HepG2 (cell line): ENCODE measurements around the gene RPSA. TPM values are rescaled to one million over a fixed set of nuclear protein-coding genes. Genes with fewer than 3 reads are reported as not detected.

Experiments
- ATAC-seq: fragments of 200-7000 bp; cut with Tn5 transposase; 3 replicates; pipeline ENCODE4 v1.9.1; 2020; ENCODE audit warnings: mild to moderate bottlenecking, moderate library complexity
- BruUV-seq: library from RNA; stranded (reverse); fragments of 400-500 nt; replicated peaks from 2 replicates; lab custom pipeline; 2021; lab: Mats Ljungman, UMichigan
- CTCF ChIA-PET: fragments of 300-600 bp; formaldehyde crosslinking; extraction: SDS; loops from one replicate; lab custom pipeline; 2021; ENCODE audit warnings: low total read pairs, inconsistent platforms, low intra/inter-chr PET ratio; lab: Yijun Ruan, JAX
- POLR2A ChIA-PET: fragments of 350-600 bp; sonication (Branson Sonifier 250); formaldehyde crosslinking; loops from one replicate; lab custom pipeline; 2020; ENCODE audit warnings: antibody characterized with exemption, inconsistent platforms; lab: Yijun Ruan, JAX
- DNase-seq: peaks from one replicate; pipeline ENCODE4 v3.0.0-alpha.2; 2015; ENCODE audit warnings: low spot score
- FAIRE-seq: peaks from 3 replicates; lab custom pipeline; 2011; peaks lifted over from hg19 to GRCh38; lab: Jason Lieb, UNC
- H2AFZ ChIP-seq: one replicate; pipeline ENCODE4 v1.6.1; 2011; ENCODE audit warnings: low read length, inconsistent platforms
- H3K27ac ChIP-seq: fragments of 300-600 bp; 3 replicates; pipeline ENCODE4 v1.8.0; 2011; ENCODE audit warnings: mixed run types, mild to moderate bottlenecking, mixed read lengths, low read length, inconsistent platforms; ENCODE audit not compliant: insufficient read depth; ENCODE audit errors: extremely low read length
- H3K27me3 ChIP-seq, 2 experiments: fragments of 200-600 bp in 1 of 2; 2 replicates in 1 of 2; 3 replicates in 1 of 2; pipeline versions ENCODE4 v1.6.0 to v1.8.0; 2011; ENCODE audit warnings: low read length in 2 of 2, mild to moderate bottlenecking in 2 of 2, moderate library complexity in 2 of 2, inconsistent platforms in 1 of 2; ENCODE audit not compliant: insufficient read depth in 2 of 2, control insufficient read depth in 1 of 2
- H3K36me3 ChIP-seq, 2 experiments: fragments of 200-600 bp in 1 of 2; replicated peaks in 1 of 2; 2 replicates in 1 of 2; 3 replicates in 1 of 2; pipeline versions ENCODE4 v1.5.1 to v1.8.0; 2011; ENCODE audit warnings: low read length in 2 of 2, inconsistent platforms in 1 of 2; ENCODE audit not compliant: insufficient read depth in 2 of 2, control insufficient read depth in 1 of 2
- H3K4me1 ChIP-seq: 2 replicates; pipeline ENCODE4 v1.5.1; 2012; ENCODE audit warnings: low read length, inconsistent platforms; ENCODE audit not compliant: insufficient read depth
- H3K4me2 ChIP-seq: 2 replicates; pipeline ENCODE4 v1.6.0; 2011; ENCODE audit warnings: low read depth, low read length, inconsistent platforms
- H3K4me3 ChIP-seq, 3 experiments: fragments of 200-600 bp in 1 of 3; sonication (generic), shearing (Covaris generic) in 1 of 3; replicated peaks in 1 of 3; 2 replicates each; pipeline ENCODE4 v1.5.1; 2011 to 2016; ENCODE audit warnings: low read length in 3 of 3, inconsistent platforms in 2 of 3, low read depth in 2 of 3, mild to moderate bottlenecking in 2 of 3, control low read depth in 1 of 3, mixed read lengths in 1 of 3; ENCODE audit not compliant: insufficient read depth in 1 of 3
- H3K79me2 ChIP-seq: one replicate; pipeline ENCODE4 v1.6.1; 2011; ENCODE audit warnings: low read length, inconsistent platforms; ENCODE audit not compliant: insufficient read depth
- H3K9ac ChIP-seq: 2 replicates; pipeline ENCODE4 v1.6.0; 2011; ENCODE audit warnings: mild to moderate bottlenecking, low read depth, low read length, inconsistent platforms; ENCODE audit not compliant: insufficient read depth
- H3K9me3 ChIP-seq: 2 replicates; pipeline ENCODE4 v1.5.1; 2012; ENCODE audit warnings: mild to moderate bottlenecking, low read length
- H4K20me1 ChIP-seq: 2 replicates; pipeline ENCODE4 v1.6.0; 2011; ENCODE audit warnings: inconsistent platforms, mild to moderate bottlenecking, low read length, moderate library complexity; ENCODE audit not compliant: insufficient read depth
- HMGXB3 ChIP-seq: sonication (generic); formaldehyde crosslinking; IDR thresholded peaks from 2 replicates; pipeline ENCODE4 v1.4.0; 2020; ENCODE audit warnings: missing genetic modification reagents, borderline replicate concordance
- KMT2B ChIP-seq: IDR thresholded peaks from 2 replicates; pipeline ENCODE4 v1.6.1; 2016; ENCODE audit warnings: missing genetic modification reagents, missing compliant biosample characterization
- ZNF354B ChIP-seq: sonication (generic); formaldehyde crosslinking; IDR thresholded peaks from 2 replicates; pipeline ENCODE4 v1.8.0; 2022; ENCODE audit warnings: mild to moderate bottlenecking, missing genetic modification reagents
- WGBS: methylation state at CpG from one replicate; pipeline ENCODE4 v1.1.6; 2017; ENCODE audit warnings: low lambda C conversion rate; 5-methylcytosine and 5-hydroxymethylcytosine counted together
- in situ Hi-C: cut with HindIII; loops from 2 replicates; pipeline ENCODE4 v1.10.0; 2017; ENCODE audit warnings: low pct_unique_long_range_greater_than_20kb; ENCODE audit not compliant: extremely low pct_ligation_motif_present
- intact Hi-C: fragments of 100-400 bp; cut with micrococcal nuclease; formaldehyde crosslinking; loops from one replicate; pipeline ENCODE4 v1.10.0; 2022; ENCODE audit not compliant: unreplicated experiment
- polyA plus RNA-seq, 8 experiments: library from polyadenylated mRNA; depleted of rRNA in 3 of 8; stranded (reverse) in 7 of 8; unstranded in 1 of 8; fragments of >200 nt; fragmentation: Illumina TruSeq in 4 of 8; extraction: Trizol in 4 of 8; gene quantifications; 2 replicates each; pipeline versions ENCODE4 v1.2.1 to v1.2.3, GENCODE V29; 2011 to 2016; ENCODE audit warnings: low read depth in 4 of 8, missing spikeins in 1 of 8, mixed read lengths in 1 of 8; ENCODE audit not compliant: insufficient read depth in 1 of 8
- total RNA-seq, 5 experiments: library from RNA; depleted of rRNA; stranded (reverse); fragments of >200 nt; fragmentation: Illumina TruSeq; extraction: Trizol; gene quantifications; 2 replicates each; pipeline ENCODE4 v1.2.3, GENCODE V29; 2016; ENCODE audit warnings: low read depth in 1 of 5

The RPSA gene
- total and polyA plus RNA-seq, 2 of the 13 experiments (the other 11 are each of a cell fraction or from before 2014, with no cell fraction given): 1,683 to 3,226 TPM

- Histone ChIP-seq H2AFZ (no peak overlapping the region), H3K27me3 (0 out of 5 replicates have a peak, but pooled peaks cover 0 to 1% of the 10 kb centered on the region in 2 experiments), H3K9me3 (no peaks in the 10 kb centered on the region), H3K4me2 (no peak overlapping the region), H3K4me1 (peaks cover 42% of the 10 kb centered on the region), H3K9ac (no peak overlapping the region), H3K36me3 (no peaks in the 10 kb centered on the region), H3K27ac (no peak overlapping the region), H4K20me1 (peaks cover 13% of the 10 kb centered on the region), H3K79me2 (peaks cover 24% of the 10 kb centered on the region), H3K4me3 (no peak overlapping the region)
- no peak for FAIRE-seq
- in situ Hi-C loops (loop anchor here (10.0 kb wide), 1 partner anchor 197 kb away; no protein-coding TSS in a partner anchor), intact Hi-C loops (no loop called here)
- TF ChIP-seq ZNF354B (CRISPR knock-in tag) (no peak), KMT2B (CRISPR knock-in tag) (no peak), HMGXB3 (no peak)
- POLR2A ChIA-PET: no interaction called here
- CTCF ChIA-PET: no interaction called here
- no peak for ATAC-seq
- 92% methylated on average over 3 of the region's 3 CpGs for WGBS
- DNase-seq: no peak
- no TSS peak for BruUV-seq
Measured at GRCh38 chr3:39381432-39381831, 25.1 kb upstream of the RPSA start.
